Measurements from ENCODE around the gene FKBP5.

Gene FKBP5

GRCh38 chr6:35626401-35626800, 62.3 kb downstream of the FKBP5 start:
- H3K4me1 ChIP-seq (ENCODE audit: control insufficient read depth in 1 of 2, insufficient read depth in 2 of 2, low read length in 2 of 2), result no peaks in the 10 kb centered on the region
- no peaks in the 10 kb centered on the region for H3K27me3 ChIP-seq (ENCODE audit: control insufficient read depth in 1 of 2, insufficient read depth in 2 of 2, low read length in 2 of 2)
- no peaks in the 10 kb centered on the region for H3K9me3 ChIP-seq (ENCODE audit: control insufficient read depth in 1 of 2, low read length in 2 of 2)
- no peak overlapping the region for H3K4me3 ChIP-seq (ENCODE audit: low read depth in 1 of 2, low read length in 2 of 2)
- no peak overlapping the region for H3K9ac ChIP-seq (ENCODE audit: low read depth in 1 of 2, low read length in 2 of 2)
- no peak overlapping the region for H3K27ac ChIP-seq (ENCODE audit: low read depth, low read length)
- peaks cover 0 to 16% of the 10 kb centered on the region in 2 donors for H3K36me3 ChIP-seq (ENCODE audit: control insufficient read depth in 1 of 2, insufficient read depth in 2 of 2, low read length in 2 of 2)

GRCh38 chr6:35624341-35625070, 64.2 kb downstream of the FKBP5 start:
- H3K4me3 ChIP-seq (ENCODE audit: low read depth in 1 of 2, low read length in 2 of 2), result no peak overlapping the region
- H3K27me3 ChIP-seq (ENCODE audit: control insufficient read depth in 1 of 2, insufficient read depth in 2 of 2, low read length in 2 of 2), result no peaks in the 10 kb centered on the region
- peaks cover 7 to 17% of the 10 kb centered on the region in 2 donors for H3K36me3 ChIP-seq (ENCODE audit: control insufficient read depth in 1 of 2, insufficient read depth in 2 of 2, low read length in 2 of 2)
- H3K9me3 ChIP-seq (ENCODE audit: control insufficient read depth in 1 of 2, low read length in 2 of 2), result no peaks in the 10 kb centered on the region
- H3K9ac ChIP-seq (ENCODE audit: low read depth in 1 of 2, low read length in 2 of 2), result no peak overlapping the region
- H3K27ac ChIP-seq (ENCODE audit: low read depth, low read length), result no peak overlapping the region
- H3K4me1 ChIP-seq (ENCODE audit: control insufficient read depth in 1 of 2, insufficient read depth in 2 of 2, low read length in 2 of 2), result no peaks in the 10 kb centered on the region

GRCh38 chr6:35622283-35622682, 66.4 kb downstream of the FKBP5 start:
- Histone ChIP-seq H3K4me3 (ENCODE audit: low read depth in 1 of 2, low read length in 2 of 2) (no peak overlapping the region), H3K27me3 (ENCODE audit: control insufficient read depth in 1 of 2, insufficient read depth in 2 of 2, low read length in 2 of 2) (no peaks in the 10 kb centered on the region), H3K36me3 (ENCODE audit: control insufficient read depth in 1 of 2, insufficient read depth in 2 of 2, low read length in 2 of 2) (peaks cover 12 to 31% of the 10 kb centered on the region in 2 donors), H3K4me1 (ENCODE audit: control insufficient read depth in 1 of 2, insufficient read depth in 2 of 2, low read length in 2 of 2) (no peaks in the 10 kb centered on the region), H3K9me3 (ENCODE audit: control insufficient read depth in 1 of 2, low read length in 2 of 2) (no peaks in the 10 kb centered on the region), H3K9ac (ENCODE audit: low read depth in 1 of 2, low read length in 2 of 2) (no peak overlapping the region), H3K27ac (ENCODE audit: low read depth, low read length) (no peak overlapping the region)

GRCh38 chr6:35620706-35621105, 68.0 kb downstream of the FKBP5 start:
- Histone ChIP-seq H3K27ac (ENCODE audit: low read depth, low read length) (no peak overlapping the region), H3K9ac (ENCODE audit: low read depth in 1 of 2, low read length in 2 of 2) (no peak overlapping the region), H3K9me3 (ENCODE audit: control insufficient read depth in 1 of 2, low read length in 2 of 2) (no peaks in the 10 kb centered on the region), H3K27me3 (ENCODE audit: control insufficient read depth in 1 of 2, insufficient read depth in 2 of 2, low read length in 2 of 2) (no peaks in the 10 kb centered on the region), H3K4me1 (ENCODE audit: control insufficient read depth in 1 of 2, insufficient read depth in 2 of 2, low read length in 2 of 2) (no peaks in the 10 kb centered on the region), H3K4me3 (ENCODE audit: low read depth in 1 of 2, low read length in 2 of 2) (no peak overlapping the region), H3K36me3 (ENCODE audit: control insufficient read depth in 1 of 2, insufficient read depth in 2 of 2, low read length in 2 of 2) (peaks cover 15 to 30% of the 10 kb centered on the region in 2 donors)

- Histone ChIP-seq H3K27ac (ENCODE audit: low read depth, low read length) (no peak overlapping the region), H3K27me3 (ENCODE audit: control insufficient read depth in 1 of 2, insufficient read depth in 2 of 2, low read length in 2 of 2) (no peaks in the 10 kb centered on the region), H3K9ac (ENCODE audit: low read depth in 1 of 2, low read length in 2 of 2) (no peak overlapping the region), H3K4me1 (ENCODE audit: control insufficient read depth in 1 of 2, insufficient read depth in 2 of 2, low read length in 2 of 2) (no peaks in the 10 kb centered on the region), H3K9me3 (ENCODE audit: control insufficient read depth in 1 of 2, low read length in 2 of 2) (no peaks in the 10 kb centered on the region), H3K4me3 (ENCODE audit: low read depth in 1 of 2, low read length in 2 of 2) (no peak overlapping the region), H3K36me3 (ENCODE audit: control insufficient read depth in 1 of 2, insufficient read depth in 2 of 2, low read length in 2 of 2) (peaks cover 17 to 43% of the 10 kb centered on the region in 2 donors)
These were observed 75.0 kb downstream of the FKBP5 start for GRCh38 chr6:35613762-35614161.

GRCh38 chr6:35611240-35611639, 77.5 kb downstream of the FKBP5 start:
- Histone ChIP-seq H3K4me1 (ENCODE audit: control insufficient read depth in 1 of 2, insufficient read depth in 2 of 2, low read length in 2 of 2) (no peaks in the 10 kb centered on the region), H3K9me3 (ENCODE audit: control insufficient read depth in 1 of 2, low read length in 2 of 2) (no peaks in the 10 kb centered on the region), H3K36me3 (ENCODE audit: control insufficient read depth in 1 of 2, insufficient read depth in 2 of 2, low read length in 2 of 2) (peaks cover 13 to 36% of the 10 kb centered on the region in 2 donors), H3K9ac (ENCODE audit: low read depth in 1 of 2, low read length in 2 of 2) (no peak overlapping the region), H3K4me3 (ENCODE audit: low read depth in 1 of 2, low read length in 2 of 2) (no peak overlapping the region), H3K27me3 (ENCODE audit: control insufficient read depth in 1 of 2, insufficient read depth in 2 of 2, low read length in 2 of 2) (no peaks in the 10 kb centered on the region), H3K27ac (ENCODE audit: low read depth, low read length) (no peak overlapping the region)

GRCh38 chr6:35610830-35611229, 77.9 kb downstream of the FKBP5 start:
- H3K9ac ChIP-seq (ENCODE audit: low read depth in 1 of 2, low read length in 2 of 2), result no peak overlapping the region
- H3K9me3 ChIP-seq (ENCODE audit: control insufficient read depth in 1 of 2, low read length in 2 of 2), result no peaks in the 10 kb centered on the region
- no peak overlapping the region for H3K27ac ChIP-seq (ENCODE audit: low read depth, low read length)
- H3K4me1 ChIP-seq (ENCODE audit: control insufficient read depth in 1 of 2, insufficient read depth in 2 of 2, low read length in 2 of 2), result no peaks in the 10 kb centered on the region
- no peaks in the 10 kb centered on the region for H3K27me3 ChIP-seq (ENCODE audit: control insufficient read depth in 1 of 2, insufficient read depth in 2 of 2, low read length in 2 of 2)
- H3K36me3 ChIP-seq (ENCODE audit: control insufficient read depth in 1 of 2, insufficient read depth in 2 of 2, low read length in 2 of 2), result peaks cover 13 to 34% of the 10 kb centered on the region in 2 donors
- H3K4me3 ChIP-seq (ENCODE audit: low read depth in 1 of 2, low read length in 2 of 2), result no peak overlapping the region

- no peak overlapping the region for H3K9ac ChIP-seq (ENCODE audit: low read depth in 1 of 2, low read length in 2 of 2)
- no peak overlapping the region for H3K4me3 ChIP-seq (ENCODE audit: low read depth in 1 of 2, low read length in 2 of 2)
- H3K27me3 ChIP-seq (ENCODE audit: control insufficient read depth in 1 of 2, insufficient read depth in 2 of 2, low read length in 2 of 2), result no peaks in the 10 kb centered on the region
- H3K27ac ChIP-seq (ENCODE audit: low read depth, low read length), result no peak overlapping the region
- H3K9me3 ChIP-seq (ENCODE audit: control insufficient read depth in 1 of 2, low read length in 2 of 2), result no peaks in the 10 kb centered on the region
- H3K36me3 ChIP-seq (ENCODE audit: control insufficient read depth in 1 of 2, insufficient read depth in 2 of 2, low read length in 2 of 2), result peaks cover 13 to 27% of the 10 kb centered on the region in 2 donors
- no peaks in the 10 kb centered on the region for H3K4me1 ChIP-seq (ENCODE audit: control insufficient read depth in 1 of 2, insufficient read depth in 2 of 2, low read length in 2 of 2)
These were observed 79.1 kb downstream of the FKBP5 start for GRCh38 chr6:35609588-35609987.

- Histone ChIP-seq H3K36me3 (ENCODE audit: control insufficient read depth in 1 of 2, insufficient read depth in 2 of 2, low read length in 2 of 2) (peaks cover 5 to 20% of the 10 kb centered on the region in 2 donors), H3K27ac (ENCODE audit: low read depth, low read length) (no peak overlapping the region), H3K9ac (ENCODE audit: low read depth in 1 of 2, low read length in 2 of 2) (no peak overlapping the region), H3K9me3 (ENCODE audit: control insufficient read depth in 1 of 2, low read length in 2 of 2) (no peaks in the 10 kb centered on the region), H3K27me3 (ENCODE audit: control insufficient read depth in 1 of 2, insufficient read depth in 2 of 2, low read length in 2 of 2) (no peaks in the 10 kb centered on the region), H3K4me3 (ENCODE audit: low read depth in 1 of 2, low read length in 2 of 2) (no peak overlapping the region), H3K4me1 (ENCODE audit: control insufficient read depth in 1 of 2, insufficient read depth in 2 of 2, low read length in 2 of 2) (peaks cover 0 to 10% of the 10 kb centered on the region in 2 donors)
These were observed 81.0 kb downstream of the FKBP5 start for GRCh38 chr6:35607517-35608233.

- Histone ChIP-seq H3K27ac (ENCODE audit: low read depth, low read length) (no peak overlapping the region), H3K36me3 (ENCODE audit: control insufficient read depth in 1 of 2, insufficient read depth in 2 of 2, low read length in 2 of 2) (peaks cover 5 to 8% of the 10 kb centered on the region in 2 donors), H3K9me3 (ENCODE audit: control insufficient read depth in 1 of 2, low read length in 2 of 2) (no peaks in the 10 kb centered on the region), H3K27me3 (ENCODE audit: control insufficient read depth in 1 of 2, insufficient read depth in 2 of 2, low read length in 2 of 2) (no peaks in the 10 kb centered on the region), H3K4me1 (ENCODE audit: control insufficient read depth in 1 of 2, insufficient read depth in 2 of 2, low read length in 2 of 2) (peaks cover 5 to 24% of the 10 kb centered on the region in 2 donors), H3K4me3 (ENCODE audit: low read depth in 1 of 2, low read length in 2 of 2) (no peak overlapping the region), H3K9ac (ENCODE audit: low read depth in 1 of 2, low read length in 2 of 2) (no peak overlapping the region)
These were observed 83.1 kb downstream of the FKBP5 start for GRCh38 chr6:35605600-35605999.

All from duodenal mucosa (tissue), 2 donors.